ENCODE measurements around the gene FGF22. TPM values are rescaled to one million over a fixed set of nuclear protein-coding genes. Genes with fewer than 3 reads are reported as not detected.
A peak's percentile ranks its signal among the peaks of the same experiment; 100 is the strongest.
"Not testable (repeated sequence)": the region's sequence is repeated elsewhere in the genome, so short reads cannot be mapped to it uniquely, and the experiment has no call there.

The FGF22 gene
- total RNA-seq = 0.22 TPM
- long read RNA-seq, partial matches to known transcripts = 0 of 1 reads
- long read RNA-seq, other reads (novel, unspliced or antisense) = 1 of 1 reads

DNA sequence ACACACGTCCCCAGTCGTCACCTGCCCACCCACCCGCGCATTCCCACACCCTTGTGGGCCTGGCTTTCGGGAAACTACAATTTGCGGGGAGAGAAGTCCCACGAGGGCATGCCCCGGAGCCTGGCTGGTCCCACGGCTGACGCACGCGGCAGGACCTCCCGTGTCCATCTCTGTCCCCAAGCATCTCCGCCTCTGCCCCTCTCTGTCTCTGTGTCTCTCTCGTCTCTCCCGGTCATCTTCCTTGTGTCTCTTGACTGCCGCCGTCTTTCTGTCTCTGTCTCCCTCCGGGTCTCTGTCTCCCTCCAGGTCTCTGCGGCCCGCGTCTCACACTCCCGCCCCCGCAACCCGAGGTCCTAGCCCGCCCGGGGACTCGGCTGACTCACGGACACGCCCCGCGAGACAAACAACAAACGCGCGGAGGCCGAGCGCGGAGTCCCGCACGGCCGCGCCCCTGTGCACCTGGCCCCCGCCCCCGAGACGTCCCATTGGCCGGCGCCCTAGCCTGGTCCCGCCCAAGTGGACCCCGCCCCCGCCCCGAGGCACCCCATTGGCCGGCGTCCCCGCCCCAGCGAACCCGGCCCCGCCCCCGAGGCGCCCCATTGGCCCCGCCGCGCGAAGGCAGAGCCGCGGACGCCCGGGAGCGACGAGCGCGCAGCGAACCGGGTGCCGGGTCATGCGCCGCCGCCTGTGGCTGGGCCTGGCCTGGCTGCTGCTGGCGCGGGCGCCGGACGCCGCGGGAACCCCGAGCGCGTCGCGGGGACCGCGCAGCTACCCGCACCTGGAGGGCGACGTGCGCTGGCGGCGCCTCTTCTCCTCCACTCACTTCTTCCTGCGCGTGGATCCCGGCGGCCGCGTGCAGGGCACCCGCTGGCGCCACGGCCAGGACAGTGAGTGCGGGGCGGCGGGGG is at the start of gene FGF22:
Gene FGF22, plus strand, starts transcription at position 627 of the 908 bp plus-strand sequence. Its CDS starts 47 bp downstream, at position 674.
- peak; percentile 98 for DNase-seq (ENCODE audit: low spot score)

DNA sequence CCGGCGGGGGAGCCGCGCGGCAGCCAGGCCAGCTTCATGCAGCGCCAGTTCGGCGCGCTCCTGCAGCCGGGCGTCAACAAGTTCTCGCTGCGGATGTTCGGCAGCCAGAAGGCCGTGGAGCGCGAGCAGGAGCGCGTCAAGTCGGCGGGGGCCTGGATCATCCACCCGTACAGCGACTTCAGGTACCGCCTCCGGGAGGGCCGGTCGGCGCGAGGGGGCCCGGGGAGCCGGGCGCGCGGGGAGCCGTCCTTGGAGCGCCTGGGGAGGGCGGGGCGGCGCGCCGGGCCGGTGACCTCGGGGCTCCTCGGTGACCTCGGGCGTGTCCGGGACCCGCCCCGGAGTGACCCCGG is 49.3 kb upstream of the FGF22 start:
- DNase-seq (ENCODE audit: low spot score) = no peak

DNA sequence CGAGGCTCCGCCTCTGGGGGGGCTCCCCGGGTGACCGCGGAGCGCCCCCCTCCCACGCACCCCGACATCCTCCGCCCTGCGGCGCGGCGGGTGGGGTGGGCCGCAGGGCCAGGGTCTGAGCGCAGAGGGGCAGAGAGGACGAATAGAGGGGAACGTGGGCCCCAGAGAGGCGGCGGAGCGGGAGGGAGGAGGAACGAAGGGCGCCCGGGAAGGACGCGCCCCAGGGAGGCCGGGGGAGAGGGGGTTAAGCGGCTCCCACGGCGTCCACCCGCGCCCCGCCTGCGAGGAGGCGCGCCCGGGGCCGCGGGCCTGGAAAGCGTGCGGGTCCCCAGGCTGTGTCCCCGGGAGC is 49.0 kb upstream of the FGF22 start:
- DNase-seq (ENCODE audit: low spot score) = no peak

DNA sequence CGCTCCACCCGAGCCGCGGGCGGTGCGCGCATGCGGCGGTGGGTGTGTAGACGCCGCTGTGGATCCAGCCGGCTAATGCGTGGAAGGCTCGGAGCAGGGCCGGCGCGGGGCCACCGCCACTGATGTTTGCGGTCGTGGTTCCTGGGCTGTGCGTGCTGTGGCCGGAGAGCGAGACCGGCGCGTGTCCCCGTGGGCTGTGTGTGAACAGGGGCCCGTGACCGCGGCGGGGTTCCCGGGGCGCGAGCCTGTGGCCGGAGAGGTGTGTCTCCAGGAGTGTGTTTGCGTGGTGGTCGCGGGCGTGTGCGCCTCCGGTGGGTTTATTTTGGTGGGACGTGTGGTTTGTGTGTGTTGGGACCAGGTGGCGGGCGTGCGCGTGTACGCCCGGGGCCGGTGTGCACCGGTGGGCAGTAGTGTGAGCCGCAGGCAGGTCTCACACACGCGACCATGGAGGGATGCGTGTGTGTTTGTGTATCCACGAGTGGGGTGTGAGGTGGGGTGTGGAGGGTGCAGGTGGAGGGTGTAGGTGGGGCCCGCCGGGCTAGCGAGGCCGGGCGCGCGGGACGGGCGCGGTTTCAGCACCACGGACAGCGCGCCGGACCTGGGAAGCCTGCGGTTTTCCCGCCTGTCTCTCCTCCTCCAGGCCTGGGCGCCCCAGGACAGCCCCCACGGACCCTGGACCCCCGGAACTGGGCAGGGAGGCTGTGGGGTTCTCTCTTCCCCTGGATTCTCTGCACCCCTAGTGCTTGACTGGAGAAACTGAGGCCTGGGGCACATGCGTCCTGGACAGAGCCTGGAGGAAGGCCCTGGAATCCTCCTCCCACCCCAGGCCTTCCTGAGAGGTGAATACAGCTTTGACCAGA is 48.4 kb upstream of the FGF22 start:
- DNase-seq (ENCODE audit: low spot score) = no peak

DNA sequence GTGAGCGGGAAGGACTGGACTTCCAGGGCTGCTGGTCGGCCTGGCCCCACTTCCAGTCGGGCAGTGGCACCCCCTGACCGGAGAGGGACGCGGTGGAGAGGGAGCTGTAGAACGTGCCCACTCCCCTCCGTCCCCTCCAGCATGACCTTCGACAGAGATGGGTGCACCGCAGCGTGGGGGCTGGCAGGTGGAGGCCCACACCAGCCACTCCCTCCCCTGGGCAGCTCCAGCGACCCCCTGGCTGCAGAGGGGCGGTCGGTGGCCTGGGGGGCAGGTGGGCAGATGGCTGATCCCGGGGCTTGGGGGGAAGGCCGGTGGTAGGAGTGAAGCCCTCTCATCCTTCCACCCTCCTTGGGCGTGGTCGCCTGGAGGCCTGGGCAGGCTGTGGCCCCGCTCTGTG is 47.6 kb upstream of the FGF22 start:
- DNase-seq (ENCODE audit: low spot score) = no peak

DNA sequence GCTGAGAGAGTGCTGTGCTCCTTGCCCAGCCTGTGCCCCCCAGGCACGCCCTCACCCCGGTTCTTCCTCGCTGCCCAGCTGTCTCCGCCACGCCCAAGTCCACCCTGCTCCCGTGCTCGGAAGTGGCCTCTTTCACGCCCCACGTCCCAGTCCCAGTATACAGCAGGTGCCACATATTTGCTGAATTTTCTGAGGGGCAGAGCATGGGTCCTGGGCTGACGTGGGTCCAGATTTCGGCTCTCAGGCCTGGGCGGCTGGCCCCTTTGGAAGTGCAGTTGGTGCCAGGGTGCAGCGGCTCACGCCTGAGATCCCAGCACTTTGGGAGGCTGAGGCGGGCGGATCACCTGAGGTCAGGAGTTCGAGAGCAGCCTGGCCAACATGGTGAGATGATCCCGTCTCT is 46.6 kb upstream of the FGF22 start:
- DNase-seq (ENCODE audit: low spot score) = no peak

DNA sequence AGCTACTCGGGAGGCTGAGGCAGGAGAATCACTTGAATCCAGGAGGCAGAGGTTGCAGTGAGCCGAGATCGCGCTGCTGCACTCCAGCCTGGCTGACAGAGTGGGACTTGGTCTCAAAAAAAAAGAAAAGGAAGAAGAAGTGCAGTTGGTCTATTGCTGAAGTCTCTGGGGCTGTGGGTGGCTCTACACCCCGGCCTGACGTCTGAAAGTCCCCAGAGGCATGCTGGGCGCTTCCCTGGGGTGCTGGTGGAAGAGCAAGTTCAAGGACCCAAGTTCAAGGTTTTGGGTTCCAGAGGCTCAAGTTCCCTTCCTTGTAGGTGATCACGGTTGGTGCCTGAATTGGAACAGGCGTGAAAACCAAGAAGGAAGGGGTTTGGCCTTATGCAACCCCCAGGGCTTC is 46.2 kb upstream of the FGF22 start:
- DNase-seq (ENCODE audit: low spot score) = no peak

DNA sequence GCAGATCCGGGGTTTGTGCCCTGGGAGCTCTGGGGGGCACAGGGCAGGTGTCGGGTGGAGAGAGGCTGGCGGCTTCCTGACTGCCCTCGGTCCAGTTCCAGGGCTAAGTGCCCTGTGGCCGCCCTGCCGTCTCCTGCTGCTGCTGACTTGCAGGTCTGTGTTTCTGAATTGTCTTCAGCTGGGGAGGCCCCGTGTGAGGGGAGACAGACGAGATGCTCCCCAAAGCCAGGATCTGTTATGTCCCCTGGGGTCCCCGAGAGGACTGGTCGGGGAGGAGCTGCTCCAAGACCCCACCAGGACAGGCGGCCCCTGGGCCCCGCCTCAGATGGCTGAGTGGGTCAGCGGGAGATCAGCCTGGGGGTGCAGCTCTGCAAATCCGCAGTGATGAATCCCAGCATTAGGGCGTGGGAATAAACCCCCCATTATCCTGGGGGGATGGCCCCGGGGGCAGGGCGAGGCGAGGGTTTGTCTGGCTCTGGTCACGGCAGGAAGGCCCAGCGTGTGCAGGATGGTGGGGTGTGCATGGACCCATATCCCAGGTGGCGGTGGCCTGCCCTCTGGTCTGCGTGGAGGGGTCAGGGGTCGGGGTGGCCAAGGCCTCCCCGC is 45.3 kb upstream of the FGF22 start:
- DNase-seq (ENCODE audit: low spot score) = no peak

DNA sequence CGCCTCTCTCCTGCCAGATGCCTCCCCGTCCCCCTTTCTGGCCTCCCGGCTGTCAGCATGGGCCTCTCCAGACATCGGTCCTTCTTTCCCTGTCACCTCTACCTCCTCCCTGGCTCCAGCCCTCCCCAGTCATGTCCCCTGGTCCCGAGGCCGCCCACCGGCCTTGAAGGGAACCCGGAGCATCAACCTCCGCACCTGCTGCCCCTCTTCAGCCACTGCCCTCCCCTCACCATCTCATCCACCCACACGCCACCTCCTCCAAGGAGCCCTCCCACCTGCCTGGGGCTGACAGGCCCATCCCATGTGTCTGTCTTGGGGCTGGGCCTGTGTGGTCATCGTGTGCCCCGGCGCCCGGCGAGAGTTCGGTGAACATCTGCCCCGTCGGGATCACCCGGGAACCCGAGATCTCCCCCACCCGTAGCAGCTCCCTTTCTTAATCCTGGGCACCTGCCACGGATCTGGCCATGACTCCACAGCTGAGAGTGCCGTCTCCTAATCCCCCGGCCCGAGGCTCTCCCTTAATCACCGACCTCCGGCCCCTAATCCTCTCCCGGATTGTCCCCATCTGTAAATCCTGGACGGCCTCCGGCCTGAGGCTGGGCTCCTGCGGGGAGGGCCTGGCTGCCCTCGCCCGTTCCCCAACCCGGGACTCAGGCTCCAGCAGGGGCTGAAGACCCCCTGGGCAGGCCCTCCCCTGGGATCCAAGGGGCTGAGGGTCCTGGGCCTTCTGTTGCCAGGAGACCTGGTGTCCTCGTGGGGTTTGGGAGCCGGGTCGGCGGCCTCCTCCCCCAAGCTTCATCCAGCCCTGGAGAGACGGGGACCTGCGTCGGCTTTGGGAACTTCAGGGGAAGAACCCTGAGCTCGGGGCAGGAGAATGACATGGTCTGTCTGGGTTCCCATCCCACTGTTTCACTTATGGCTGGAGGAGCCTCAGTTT is 44.1 kb upstream of the FGF22 start:
- no peak for DNase-seq (ENCODE audit: low spot score)

DNA sequence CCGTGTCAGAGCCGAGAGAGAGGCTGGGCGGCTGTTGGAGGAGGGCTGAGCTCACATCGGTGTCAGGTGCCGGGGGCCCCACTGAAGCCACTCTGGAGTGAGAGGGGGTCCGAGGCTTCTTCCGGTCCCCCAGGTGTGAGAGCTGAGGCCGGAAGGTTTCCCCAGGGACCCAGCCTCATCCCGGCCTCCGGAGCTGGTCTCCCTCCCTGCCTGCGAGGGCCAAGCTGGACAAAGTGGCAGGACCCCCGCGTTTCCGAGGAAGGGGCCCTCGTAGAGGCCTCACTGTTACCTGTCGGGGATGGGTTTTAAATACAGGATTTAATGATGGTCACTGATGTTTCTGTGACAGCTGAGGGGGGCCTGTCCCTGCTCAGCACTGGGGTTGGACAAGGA is 43.4 kb upstream of the FGF22 start:
- no peak for DNase-seq (ENCODE audit: low spot score)

DNA sequence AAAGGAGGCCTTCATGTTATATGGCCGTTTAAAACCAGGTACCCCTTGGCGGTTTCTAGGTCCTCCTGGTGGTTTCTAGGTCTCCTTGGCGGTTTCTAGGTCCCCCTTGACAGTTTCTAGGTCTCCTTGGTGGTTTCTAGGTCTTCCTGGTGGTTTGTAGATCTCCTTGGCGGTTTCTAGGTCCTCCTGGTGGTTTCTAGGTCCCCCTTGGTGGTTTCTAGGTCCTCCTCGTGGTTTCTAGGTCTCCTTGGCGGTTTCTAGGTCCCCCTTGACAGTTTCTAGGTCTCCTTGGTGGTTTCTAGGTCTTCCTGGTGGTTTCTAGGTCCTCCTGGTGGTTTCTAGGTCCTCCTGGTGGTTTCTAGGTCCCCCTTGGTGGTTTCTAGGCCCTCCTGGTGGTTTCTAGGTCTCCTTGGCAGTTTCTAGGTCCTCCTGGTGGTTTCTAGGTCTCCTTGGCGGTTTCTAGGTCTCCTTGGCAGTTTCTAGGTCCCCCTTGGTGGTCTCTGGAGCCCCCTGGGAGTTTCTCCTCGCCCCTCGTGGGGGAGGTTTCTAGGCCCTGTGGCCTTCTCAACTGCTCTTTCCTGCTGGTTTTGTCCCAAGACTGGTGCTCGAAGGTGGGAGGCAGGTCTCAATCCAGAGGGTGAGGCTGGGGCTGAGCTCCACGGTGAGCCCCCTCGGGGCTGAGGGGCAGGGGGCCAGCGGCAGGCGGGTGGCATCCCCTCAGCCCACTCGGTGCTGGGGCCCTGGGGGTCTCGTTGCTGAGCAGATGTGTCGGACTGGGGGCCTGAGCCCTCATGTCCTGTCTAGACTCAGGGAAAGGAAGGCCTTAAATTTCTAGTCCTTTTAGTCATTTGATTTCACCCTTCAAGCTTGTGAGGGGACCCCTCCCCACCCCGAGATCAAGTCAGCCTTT is 42.0 kb upstream of the FGF22 start:
- no peak for DNase-seq (ENCODE audit: low spot score)

DNA sequence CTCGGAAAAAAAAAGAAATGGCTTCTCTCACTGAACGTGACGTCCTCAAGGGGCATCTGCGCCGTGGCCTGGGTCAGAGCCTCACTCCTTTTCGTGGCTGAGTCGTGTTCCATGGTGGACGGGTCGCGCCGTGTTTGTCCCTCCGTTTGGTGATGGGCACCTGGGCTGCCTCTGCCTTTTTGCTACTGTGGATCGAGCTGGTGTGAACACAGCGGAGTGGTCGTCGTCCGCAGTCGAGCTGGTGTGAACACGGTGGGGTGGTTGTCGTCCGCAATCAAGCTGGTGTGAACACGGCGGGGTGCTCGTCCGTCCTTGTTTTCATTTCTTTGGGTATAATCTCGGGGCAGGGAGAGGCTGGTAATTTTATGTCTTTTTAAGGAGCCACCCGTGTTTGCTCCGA is 38.4 kb upstream of the FGF22 start:
- no peak for DNase-seq (ENCODE audit: low spot score)

DNA sequence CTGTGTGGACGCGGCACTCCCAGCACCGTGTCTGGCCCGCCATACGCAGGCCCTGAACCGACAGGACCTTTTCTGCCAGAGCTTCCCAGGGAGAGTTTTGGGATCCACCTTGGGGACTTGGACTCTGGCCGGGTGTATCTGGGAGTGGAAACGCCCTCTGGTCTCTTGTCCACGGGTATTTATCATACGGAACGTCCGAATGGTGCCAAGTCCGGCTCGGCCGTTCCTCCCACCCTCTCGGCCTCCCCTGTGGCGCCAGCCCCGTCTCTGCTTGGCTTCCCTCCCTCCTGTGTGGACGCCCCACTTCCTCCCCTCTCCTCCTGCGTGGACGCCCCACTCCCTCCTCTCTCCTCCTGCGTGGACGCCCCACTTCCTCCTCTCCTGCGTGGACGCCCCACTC is 37.9 kb upstream of the FGF22 start:
- no peak for DNase-seq (ENCODE audit: low spot score)

DNA sequence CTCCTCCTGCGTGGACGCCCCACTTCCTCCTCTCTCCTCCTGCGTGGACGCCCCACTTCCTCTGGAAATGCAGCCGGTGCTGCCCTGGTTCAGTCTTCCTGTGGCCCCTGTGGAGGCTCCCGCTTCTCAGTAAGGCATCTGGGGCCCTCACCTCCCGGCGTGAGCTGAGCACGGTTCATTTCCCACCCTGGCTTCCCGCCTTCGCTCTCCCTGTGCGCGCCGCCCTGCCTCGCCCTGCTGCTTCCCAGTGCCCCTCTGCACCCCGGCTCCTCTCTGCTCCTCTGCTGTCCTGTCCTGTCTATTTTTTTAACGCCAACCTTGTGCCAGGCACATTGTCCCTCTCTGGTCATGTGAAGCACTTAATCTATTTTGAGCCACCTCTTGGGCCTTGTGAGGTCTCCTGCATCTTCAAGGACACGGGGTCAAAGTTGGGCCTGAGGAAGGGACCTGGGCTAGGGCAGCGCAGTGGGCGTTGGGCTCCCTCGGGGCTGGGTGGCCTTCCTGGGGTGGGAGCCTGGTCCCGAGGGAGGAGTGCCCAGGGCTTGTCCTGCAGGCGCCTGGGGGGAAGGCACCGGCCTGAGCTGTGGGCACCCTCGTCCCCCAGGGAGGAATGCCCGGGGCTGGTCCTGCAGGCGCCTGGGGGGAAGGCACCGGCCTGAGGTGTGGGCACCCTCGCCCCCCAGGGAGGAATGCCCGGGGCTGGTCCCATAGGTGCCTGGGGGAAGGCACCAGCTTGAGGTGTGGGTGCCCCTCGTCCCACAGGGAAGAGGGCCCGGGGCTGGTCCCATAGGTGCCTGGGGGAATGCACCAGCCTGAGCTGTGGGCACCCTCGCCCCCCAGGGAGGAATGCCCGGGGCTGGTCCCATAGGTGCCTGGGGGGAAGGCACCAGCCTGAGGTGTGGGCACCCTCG is 37.0 kb upstream of the FGF22 start:
- DNase-seq (ENCODE audit: low spot score) = no peak

DNA sequence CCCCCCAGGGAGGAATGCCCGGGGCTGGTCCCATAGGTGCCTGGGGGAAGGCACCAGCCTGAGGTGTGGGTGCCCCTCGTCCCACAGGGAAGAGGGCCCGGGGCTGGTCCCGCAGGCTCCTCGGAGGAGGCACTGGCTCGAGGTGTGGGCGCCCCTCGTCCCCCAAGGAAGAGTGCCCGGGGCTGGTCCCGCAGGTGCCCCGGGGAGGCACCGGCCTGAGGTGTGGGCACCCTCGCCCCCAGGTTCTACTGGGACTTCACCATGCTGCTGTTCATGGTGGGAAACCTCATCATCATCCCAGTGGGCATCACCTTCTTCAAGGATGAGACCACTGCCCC is 36.4 kb upstream of the FGF22 start:
- not testable (repeated sequence) for DNase-seq (ENCODE audit: low spot score)

DNA sequence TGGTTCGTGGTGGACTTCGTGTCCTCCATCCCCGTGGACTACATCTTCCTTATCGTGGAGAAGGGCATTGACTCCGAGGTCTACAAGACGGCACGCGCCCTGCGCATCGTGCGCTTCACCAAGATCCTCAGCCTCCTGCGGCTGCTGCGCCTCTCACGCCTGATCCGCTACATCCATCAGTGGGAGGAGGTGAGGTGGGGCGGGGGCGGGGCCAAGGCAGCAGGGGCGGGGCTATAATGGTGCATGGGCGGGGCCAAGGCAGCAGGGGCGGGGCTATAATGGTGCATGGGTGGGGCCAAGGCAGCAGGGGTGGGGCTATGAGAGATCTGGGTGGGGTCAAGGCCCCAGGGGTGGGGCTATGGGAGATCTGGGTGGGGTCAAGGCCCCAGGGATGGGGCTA is 35.9 kb upstream of the FGF22 start:
- DNase-seq (ENCODE audit: low spot score) = not testable (repeated sequence)

DNA sequence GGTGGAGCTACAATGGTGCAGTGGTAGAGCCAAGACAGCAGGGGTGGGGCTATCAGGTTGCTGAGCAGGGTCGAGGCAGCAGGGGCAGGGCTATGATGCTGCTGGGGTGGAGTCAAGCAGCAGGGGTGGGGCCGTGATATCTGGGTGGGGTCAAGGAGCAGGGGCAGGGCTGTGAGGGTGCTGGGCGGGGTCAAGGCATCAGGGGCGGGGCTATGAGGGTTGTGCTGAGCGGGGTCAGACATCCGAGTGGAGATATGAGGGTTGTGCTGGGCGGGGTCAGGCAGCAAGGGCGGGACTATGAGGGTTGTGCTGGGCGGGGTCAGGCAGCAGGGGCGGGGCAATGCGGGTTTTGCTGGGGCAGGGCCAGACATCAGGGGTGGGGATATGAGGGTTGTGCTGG is 35.3 kb upstream of the FGF22 start:
- DNase-seq (ENCODE audit: low spot score) = no peak

DNA sequence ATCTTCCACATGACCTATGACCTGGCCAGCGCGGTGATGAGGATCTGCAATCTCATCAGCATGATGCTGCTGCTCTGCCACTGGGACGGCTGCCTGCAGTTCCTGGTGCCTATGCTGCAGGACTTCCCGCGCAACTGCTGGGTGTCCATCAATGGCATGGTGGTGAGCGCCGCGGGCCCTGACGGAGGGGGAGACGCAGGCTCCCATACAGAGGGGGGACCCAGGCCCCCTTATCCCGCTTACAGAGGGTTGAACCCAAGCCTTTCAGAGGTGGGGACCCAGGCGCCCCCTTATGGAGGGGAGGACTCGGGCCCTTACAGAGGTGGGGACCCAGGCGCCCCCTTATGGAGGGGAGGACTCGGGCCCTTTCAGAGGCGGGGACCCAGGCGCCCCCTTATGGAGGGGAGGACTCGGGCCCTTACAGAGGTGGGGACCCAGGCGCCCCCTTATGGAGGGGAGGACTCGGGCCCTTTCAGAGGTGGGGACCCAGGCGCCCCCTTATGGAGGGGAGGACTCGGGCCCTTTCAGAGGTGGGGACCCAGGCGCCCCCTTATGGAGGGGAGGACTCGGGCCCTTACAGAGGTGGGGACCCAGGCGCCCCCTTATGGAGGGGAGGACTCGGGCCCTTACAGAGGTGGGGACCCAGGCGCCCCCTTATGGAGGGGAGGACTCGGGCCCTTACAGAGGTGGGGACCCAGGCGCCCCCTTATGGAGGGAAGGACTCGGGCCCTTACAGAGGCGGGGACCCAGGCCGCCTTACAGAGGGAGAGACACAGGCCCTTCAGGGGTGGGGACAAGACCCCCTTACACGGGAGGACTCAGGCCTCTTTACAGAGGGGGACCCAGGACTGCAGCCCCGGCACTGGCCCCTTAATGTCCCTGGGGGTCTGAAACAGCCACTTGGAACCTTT is 34.4 kb upstream of the FGF22 start:
- DNase-seq (ENCODE audit: low spot score) = not testable (repeated sequence)

Data from mesenteric fat pad (tissue), 1 donor.